ENCODE measurements around the gene DNASE2B.

Gene DNASE2B

DNA sequence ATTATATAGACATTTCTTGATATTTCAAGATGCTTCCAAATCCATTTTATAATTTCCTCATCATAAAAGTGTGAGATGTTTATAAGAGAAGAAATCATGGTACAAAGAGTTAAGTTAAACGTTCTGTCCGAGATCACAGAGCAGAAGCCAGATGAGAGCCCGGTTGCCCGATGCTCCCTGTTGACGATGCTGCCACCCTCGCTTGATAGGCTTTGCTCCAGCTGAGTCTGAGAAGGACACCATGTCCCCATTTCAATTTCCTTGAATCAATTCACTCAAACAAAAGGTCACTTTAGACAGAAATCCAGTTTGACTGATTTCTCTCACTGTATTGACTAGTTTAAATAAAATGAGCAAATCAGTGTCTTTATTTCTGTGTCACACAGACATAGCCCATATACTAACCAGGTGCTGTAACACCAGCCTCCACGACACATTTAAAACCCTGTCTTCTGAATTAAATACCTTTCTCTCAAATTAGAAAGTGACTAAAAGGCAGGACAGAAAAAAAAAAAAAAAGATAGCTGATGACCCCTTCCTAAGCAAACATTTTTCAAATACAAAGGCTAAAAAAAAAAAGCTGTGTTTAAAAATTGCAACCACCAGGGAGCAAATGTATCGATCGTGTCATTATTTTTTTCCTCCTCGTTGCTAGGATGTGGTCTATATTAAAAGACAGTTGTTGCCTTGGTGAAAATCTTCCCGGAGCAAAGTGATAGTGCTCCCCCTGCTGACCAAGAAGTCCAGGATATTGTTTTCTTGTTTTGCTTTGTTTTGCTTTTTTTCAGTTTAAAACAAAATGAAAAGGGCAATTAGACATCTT, 35.2 kb downstream of the DNASE2B start:
- TF ChIP-seq RAD21 (IDR thresholded peaks at IDR 0.05; ENCODE audit: low read depth) (peak; percentile 92), NFIC (IDR thresholded peaks at IDR 0.05) (no peak)

DNA sequence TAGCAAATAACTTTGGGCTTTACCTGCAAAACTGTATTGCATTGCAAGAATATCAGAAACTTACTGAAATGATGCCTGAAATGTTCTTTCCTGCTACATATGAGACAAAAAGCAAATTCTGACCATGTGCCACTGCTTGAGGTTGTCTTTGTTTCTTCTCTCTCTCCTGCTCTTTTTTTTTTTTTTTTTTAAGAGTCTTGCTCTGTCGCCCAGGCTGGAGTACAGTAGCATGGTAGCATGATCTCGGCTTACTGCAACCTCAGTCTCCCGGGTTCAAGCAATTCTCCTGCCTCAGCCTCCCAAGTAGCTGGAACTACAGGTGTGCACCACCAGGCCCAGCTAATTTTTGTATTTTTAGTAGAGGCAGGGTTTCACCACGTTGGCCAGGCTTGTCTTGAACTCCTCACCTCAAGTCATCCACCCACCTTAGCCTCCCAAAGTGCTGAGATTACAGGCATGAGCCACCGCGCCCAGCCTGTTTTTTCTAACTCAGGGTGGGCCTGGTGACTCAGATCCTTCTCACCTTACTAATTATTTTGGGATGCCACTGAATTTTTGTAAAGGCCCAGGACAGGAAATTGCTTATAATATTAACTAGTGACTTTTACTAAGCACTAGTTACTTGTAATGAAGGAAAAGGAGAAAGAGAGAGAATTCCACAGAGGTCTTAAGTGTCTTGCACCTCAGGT, 35.9 kb downstream of the DNASE2B start:
- TF ChIP-seq CEBPB (IDR thresholded peaks at IDR 0.05): no peak
- TF ChIP-seq TCF12 (IDR thresholded peaks at IDR 0.05; ENCODE audit: low read depth): no peak
- TF ChIP-seq, protein P1, sequence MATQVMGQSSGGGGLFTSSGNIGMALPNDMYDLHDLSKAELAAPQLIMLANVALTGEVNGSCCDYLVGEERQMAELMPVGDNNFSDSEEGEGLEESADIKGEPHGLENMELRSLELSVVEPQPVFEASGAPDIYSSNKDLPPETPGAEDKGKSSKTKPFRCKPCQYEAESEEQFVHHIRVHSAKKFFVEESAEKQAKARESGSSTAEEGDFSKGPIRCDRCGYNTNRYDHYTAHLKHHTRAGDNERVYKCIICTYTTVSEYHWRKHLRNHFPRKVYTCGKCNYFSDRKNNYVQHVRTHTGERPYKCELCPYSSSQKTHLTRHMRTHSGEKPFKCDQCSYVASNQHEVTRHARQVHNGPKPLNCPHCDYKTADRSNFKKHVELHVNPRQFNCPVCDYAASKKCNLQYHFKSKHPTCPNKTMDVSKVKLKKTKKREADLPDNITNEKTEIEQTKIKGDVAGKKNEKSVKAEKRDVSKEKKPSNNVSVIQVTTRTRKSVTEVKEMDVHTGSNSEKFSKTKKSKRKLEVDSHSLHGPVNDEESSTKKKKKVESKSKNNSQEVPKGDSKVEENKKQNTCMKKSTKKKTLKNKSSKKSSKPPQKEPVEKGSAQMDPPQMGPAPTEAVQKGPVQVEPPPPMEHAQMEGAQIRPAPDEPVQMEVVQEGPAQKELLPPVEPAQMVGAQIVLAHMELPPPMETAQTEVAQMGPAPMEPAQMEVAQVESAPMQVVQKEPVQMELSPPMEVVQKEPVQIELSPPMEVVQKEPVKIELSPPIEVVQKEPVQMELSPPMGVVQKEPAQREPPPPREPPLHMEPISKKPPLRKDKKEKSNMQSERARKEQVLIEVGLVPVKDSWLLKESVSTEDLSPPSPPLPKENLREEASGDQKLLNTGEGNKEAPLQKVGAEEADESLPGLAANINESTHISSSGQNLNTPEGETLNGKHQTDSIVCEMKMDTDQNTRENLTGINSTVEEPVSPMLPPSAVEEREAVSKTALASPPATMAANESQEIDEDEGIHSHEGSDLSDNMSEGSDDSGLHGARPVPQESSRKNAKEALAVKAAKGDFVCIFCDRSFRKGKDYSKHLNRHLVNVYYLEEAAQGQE (IDR thresholded peaks at IDR 0.05; ENCODE audit: low read depth): no peak
- TF ChIP-seq, protein P2, sequence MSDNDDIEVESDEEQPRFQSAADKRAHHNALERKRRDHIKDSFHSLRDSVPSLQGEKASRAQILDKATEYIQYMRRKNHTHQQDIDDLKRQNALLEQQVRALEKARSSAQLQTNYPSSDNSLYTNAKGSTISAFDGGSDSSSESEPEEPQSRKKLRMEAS (IDR thresholded peaks at IDR 0.05): no peak
- TF ChIP-seq RAD21 (IDR thresholded peaks at IDR 0.05; ENCODE audit: low read depth): no peak
- TF ChIP-seq FOXM1 (IDR thresholded peaks at IDR 0.05; ENCODE audit: borderline replicate concordance, low read depth): no peak
- no peak for TF ChIP-seq TEAD4 (IDR thresholded peaks at IDR 0.05)
- TF ChIP-seq TAF1 (IDR thresholded peaks at IDR 0.05; ENCODE audit: low read depth): no peak

DNA sequence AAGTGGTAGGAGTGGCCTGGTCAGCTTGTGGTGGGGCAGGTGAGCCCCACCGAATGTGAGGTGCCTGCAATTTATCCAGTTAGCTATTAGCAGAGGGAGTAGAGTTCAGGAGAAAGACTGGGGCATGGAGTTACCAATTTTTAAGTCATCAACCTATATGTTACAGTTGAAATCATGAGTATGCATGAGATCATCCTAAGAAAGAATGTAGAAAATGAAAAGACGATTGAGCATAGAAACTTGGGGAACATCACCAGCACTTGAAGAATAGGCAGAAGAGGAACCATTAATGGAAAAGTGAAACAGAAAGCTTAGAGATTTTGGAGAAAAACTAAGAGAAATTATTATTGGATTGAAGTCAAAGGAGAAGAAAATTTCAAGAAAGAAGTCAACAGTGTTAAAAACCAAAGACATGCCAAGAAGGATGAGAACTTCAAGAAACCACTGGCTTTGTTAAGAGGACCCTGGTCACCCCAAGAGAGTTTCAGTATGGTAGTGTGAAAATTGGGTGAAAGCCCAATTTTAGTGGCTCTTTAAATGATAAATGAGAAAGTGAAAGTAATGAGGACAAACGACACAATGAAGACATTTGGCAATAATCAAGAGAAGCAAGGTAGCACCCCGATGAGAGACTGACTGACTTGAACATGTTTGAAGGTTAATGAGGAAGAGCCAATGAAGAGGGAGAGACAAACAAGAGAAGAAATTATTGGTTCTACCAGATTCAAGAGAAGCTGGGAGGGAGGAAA, 36.7 kb downstream of the DNASE2B start:
- no peak for TF ChIP-seq TAF1 (IDR thresholded peaks at IDR 0.05; ENCODE audit: low read depth)
- TF ChIP-seq, protein P2 (IDR thresholded peaks at IDR 0.05): no peak
- no peak for TF ChIP-seq EP300 (IDR thresholded peaks at IDR 0.05; ENCODE audit: borderline replicate concordance)
- no peak for TF ChIP-seq YY1 (IDR thresholded peaks at IDR 0.05; ENCODE audit: low read depth)
- TF ChIP-seq ZBTB7A (IDR thresholded peaks at IDR 0.05; ENCODE audit: low read depth): no peak
- no peak for TF ChIP-seq TCF12 (IDR thresholded peaks at IDR 0.05; ENCODE audit: low read depth)
- TF ChIP-seq FOXM1 (IDR thresholded peaks at IDR 0.05; ENCODE audit: borderline replicate concordance, low read depth): no peak

DNA sequence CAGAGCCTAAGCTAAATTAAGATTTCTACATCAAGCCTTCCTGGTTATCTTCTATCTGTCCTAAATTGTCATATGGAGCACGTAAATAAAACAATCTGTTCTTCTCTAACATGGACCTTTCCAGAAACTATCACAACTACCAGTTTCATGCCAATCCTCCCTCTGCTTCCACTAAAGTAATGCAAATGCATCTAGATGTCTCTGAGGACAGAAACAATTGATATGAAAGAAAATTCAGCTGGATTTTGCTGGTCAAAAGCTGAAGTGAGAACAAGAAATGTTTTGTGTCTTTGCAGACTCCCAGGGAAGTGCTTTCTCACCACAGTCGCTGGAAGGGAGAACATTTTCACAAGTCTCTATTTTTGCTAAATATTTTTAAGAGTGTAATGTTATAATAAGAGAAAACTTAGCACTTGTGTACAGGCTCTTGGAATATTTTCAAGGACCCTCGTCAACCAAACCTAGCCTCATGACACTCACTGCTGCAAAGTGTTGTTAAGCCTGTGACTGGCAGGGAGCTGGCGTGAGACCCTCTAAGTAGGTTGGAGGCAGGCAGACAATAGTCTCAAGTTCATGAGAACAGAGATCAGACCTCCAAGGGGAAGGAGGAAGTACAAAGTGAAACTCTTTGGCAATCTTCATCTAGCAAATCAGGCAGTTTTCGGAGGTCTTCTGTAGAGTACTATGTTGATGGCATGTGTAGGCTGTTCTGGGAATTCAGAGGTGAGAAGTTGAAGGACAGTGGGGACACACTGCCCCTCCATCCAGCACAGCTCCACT, 38.8 kb downstream of the DNASE2B start:
- no peak for TF ChIP-seq TEAD4 (IDR thresholded peaks at IDR 0.05)
- TF ChIP-seq NFIC (IDR thresholded peaks at IDR 0.05): no peak
- no peak for TF ChIP-seq YY1 (IDR thresholded peaks at IDR 0.05; ENCODE audit: low read depth)
- TF ChIP-seq, protein P3, sequence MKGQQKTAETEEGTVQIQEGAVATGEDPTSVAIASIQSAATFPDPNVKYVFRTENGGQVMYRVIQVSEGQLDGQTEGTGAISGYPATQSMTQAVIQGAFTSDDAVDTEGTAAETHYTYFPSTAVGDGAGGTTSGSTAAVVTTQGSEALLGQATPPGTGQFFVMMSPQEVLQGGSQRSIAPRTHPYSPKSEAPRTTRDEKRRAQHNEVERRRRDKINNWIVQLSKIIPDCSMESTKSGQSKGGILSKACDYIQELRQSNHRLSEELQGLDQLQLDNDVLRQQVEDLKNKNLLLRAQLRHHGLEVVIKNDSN (IDR thresholded peaks at IDR 0.05): no peak
- TF ChIP-seq TAF1 (IDR thresholded peaks at IDR 0.05; ENCODE audit: low read depth): no peak

DNA sequence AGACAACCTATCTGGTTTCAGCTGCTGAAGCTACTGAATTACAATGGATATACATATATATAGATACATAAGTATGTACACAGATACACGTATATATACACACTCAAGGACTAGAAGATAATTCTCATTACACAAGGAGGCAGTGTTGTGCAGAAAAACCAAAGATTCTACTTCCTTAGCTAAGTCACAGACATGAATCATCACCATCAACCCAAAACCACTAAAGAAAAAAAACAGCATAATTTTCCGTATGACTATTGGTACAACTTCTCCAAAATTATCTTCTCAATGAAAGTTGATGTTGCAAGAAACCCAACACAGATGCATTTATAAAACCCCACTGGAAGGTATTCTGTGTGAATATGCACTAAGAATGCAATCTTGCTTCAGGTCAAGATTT, 44.0 kb downstream of the DNASE2B start:
- TF ChIP-seq TCF12 (IDR thresholded peaks at IDR 0.05; ENCODE audit: low read depth) (no peak), RAD21 (IDR thresholded peaks at IDR 0.05; ENCODE audit: low read depth) (peak; percentile 73), YY1 (IDR thresholded peaks at IDR 0.05; ENCODE audit: low read depth) (no peak)

DNA sequence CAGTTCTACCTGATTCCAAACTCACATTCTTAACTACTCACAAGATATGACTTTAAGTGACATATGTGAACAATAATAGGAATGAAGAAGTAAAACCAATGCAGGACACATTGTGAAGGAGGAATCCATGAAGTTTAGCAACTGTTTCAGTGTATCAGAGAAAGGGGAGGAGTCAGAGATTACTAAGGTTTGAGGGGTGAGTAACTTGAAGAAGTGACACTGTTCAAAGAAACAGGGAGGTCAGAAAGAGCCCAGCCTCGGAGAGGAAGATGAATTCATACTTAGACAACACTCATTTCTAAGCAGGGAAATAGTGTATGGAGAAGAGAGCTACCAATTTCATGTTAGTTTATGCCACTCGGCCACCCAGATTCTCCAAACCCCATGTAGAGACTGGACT, 52.6 kb downstream of the DNASE2B start:
- TF ChIP-seq TAF1 (IDR thresholded peaks at IDR 0.05; ENCODE audit: low read depth) (no peak), YY1 (IDR thresholded peaks at IDR 0.05; ENCODE audit: low read depth) (no peak), EP300 (IDR thresholded peaks at IDR 0.05; ENCODE audit: borderline replicate concordance) (no peak), ZBTB7A (IDR thresholded peaks at IDR 0.05; ENCODE audit: low read depth) (no peak), EGR1 (IDR thresholded peaks at IDR 0.05) (no peak), CREB1 (IDR thresholded peaks at IDR 0.05; ENCODE audit: low read depth) (no peak), TEAD4 (IDR thresholded peaks at IDR 0.05) (no peak)
- TF ChIP-seq, protein P2 (IDR thresholded peaks at IDR 0.05): no peak
- TF ChIP-seq, protein P1 (IDR thresholded peaks at IDR 0.05; ENCODE audit: low read depth): no peak
- TF ChIP-seq, protein P3 (IDR thresholded peaks at IDR 0.05): no peak

All from Ishikawa (cell line).